ENCODE measurements around the gene KCNB1. TPM values are rescaled to one million over a fixed set of nuclear protein-coding genes. Genes with fewer than 3 reads are reported as not detected.

KCNB1 gene
- polyA plus RNA-seq, 1 donor from 2014 or later = 3.6 TPM

GRCh38 chr20:49447364-49447763, 35.1 kb downstream of the KCNB1 start:
- no peak for TF ChIP-seq POLR2AphosphoS5 (IDR thresholded peaks at IDR 0.05)
- TF ChIP-seq RAD21 (conservative IDR thresholded peaks at IDR 0.05) = no peak
- no peak overlapping the region for H3K9ac ChIP-seq (ENCODE audit: low read length)
- no peaks in the 10 kb centered on the region for H3K79me2 ChIP-seq (replicated peaks; ENCODE audit: insufficient read depth, low read length)
- no peaks in the 10 kb centered on the region for H4K20me1 ChIP-seq (ENCODE audit: insufficient read depth)
- no peak overlapping the region for H3K4me3 ChIP-seq (ENCODE audit: low read length)
- H3F3A ChIP-seq (ENCODE audit: insufficient read depth, low read length, poor library complexity, severe bottlenecking) = peaks cover 3% of the 10 kb centered on the region
- no peak overlapping the region for H2AFZ ChIP-seq (ENCODE audit: low read depth, low read length)
- no peaks in the 10 kb centered on the region for H3K27me3 ChIP-seq (ENCODE audit: insufficient read depth, low read depth, low read length)
- no peak overlapping the region for H3K4me2 ChIP-seq (ENCODE audit: low read length)
- H3K36me3 ChIP-seq (ENCODE audit: insufficient read depth, low read length) = no peaks in the 10 kb centered on the region
- no peaks in the 10 kb centered on the region for H3K9me3 ChIP-seq (ENCODE audit: low read length)
- no peak overlapping the region for H3K27ac ChIP-seq (ENCODE audit: low read length)
- H3K9me2 ChIP-seq (ENCODE audit: insufficient read depth, low read length) = no peaks in the 10 kb centered on the region

- no peaks in the 10 kb centered on the region for H3K79me2 ChIP-seq (replicated peaks; ENCODE audit: insufficient read depth, low read length)
- H3K27ac ChIP-seq (ENCODE audit: low read length) = no peak overlapping the region
- no peaks in the 10 kb centered on the region for H3K36me3 ChIP-seq (ENCODE audit: insufficient read depth, low read length)
- H3K9me3 ChIP-seq (ENCODE audit: low read length) = no peaks in the 10 kb centered on the region
- no peak overlapping the region for H3K4me2 ChIP-seq (ENCODE audit: low read length)
- H3K27me3 ChIP-seq (ENCODE audit: insufficient read depth, low read depth, low read length) = no peaks in the 10 kb centered on the region
- H3K9ac ChIP-seq (ENCODE audit: low read length) = no peak overlapping the region
- peaks cover under 1% of the 10 kb centered on the region for H3F3A ChIP-seq (ENCODE audit: insufficient read depth, low read length, poor library complexity, severe bottlenecking)
- H4K20me1 ChIP-seq (ENCODE audit: insufficient read depth) = no peaks in the 10 kb centered on the region
- no peak overlapping the region for H2AFZ ChIP-seq (ENCODE audit: low read depth, low read length)
- H3K9me2 ChIP-seq (ENCODE audit: insufficient read depth, low read length) = no peaks in the 10 kb centered on the region
- TF ChIP-seq MXI1 (conservative IDR thresholded peaks at IDR 0.05; ENCODE audit: poor library complexity, severe bottlenecking) (no peak), SMC3 (conservative IDR thresholded peaks at IDR 0.05; ENCODE audit: poor library complexity) (no peak), EZH2 (IDR thresholded peaks at IDR 0.05; ENCODE audit: borderline replicate concordance, insufficient read depth, low read length, poor library complexity, severe bottlenecking) (no peak), POLR2AphosphoS5 (IDR thresholded peaks at IDR 0.05) (no peak), RAD21 (conservative IDR thresholded peaks at IDR 0.05) (no peak), CTCF (IDR thresholded peaks at IDR 0.05; ENCODE audit: poor library complexity, severe bottlenecking) (no peak), EP300 (conservative IDR thresholded peaks at IDR 0.05; ENCODE audit: poor library complexity, severe bottlenecking) (no peak), TAF1 (IDR thresholded peaks at IDR 0.05; ENCODE audit: low read depth) (no peak)
- TF ChIP-seq, protein P1, sequence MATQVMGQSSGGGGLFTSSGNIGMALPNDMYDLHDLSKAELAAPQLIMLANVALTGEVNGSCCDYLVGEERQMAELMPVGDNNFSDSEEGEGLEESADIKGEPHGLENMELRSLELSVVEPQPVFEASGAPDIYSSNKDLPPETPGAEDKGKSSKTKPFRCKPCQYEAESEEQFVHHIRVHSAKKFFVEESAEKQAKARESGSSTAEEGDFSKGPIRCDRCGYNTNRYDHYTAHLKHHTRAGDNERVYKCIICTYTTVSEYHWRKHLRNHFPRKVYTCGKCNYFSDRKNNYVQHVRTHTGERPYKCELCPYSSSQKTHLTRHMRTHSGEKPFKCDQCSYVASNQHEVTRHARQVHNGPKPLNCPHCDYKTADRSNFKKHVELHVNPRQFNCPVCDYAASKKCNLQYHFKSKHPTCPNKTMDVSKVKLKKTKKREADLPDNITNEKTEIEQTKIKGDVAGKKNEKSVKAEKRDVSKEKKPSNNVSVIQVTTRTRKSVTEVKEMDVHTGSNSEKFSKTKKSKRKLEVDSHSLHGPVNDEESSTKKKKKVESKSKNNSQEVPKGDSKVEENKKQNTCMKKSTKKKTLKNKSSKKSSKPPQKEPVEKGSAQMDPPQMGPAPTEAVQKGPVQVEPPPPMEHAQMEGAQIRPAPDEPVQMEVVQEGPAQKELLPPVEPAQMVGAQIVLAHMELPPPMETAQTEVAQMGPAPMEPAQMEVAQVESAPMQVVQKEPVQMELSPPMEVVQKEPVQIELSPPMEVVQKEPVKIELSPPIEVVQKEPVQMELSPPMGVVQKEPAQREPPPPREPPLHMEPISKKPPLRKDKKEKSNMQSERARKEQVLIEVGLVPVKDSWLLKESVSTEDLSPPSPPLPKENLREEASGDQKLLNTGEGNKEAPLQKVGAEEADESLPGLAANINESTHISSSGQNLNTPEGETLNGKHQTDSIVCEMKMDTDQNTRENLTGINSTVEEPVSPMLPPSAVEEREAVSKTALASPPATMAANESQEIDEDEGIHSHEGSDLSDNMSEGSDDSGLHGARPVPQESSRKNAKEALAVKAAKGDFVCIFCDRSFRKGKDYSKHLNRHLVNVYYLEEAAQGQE (IDR thresholded peaks at IDR 0.05; ENCODE audit: borderline replicate concordance) = no peak
- H3K4me3 ChIP-seq (ENCODE audit: low read length) = no peak overlapping the region
These were observed 35.7 kb downstream of the KCNB1 start for GRCh38 chr20:49446808-49447207.

GRCh38 chr20:49446080-49446479, 36.4 kb downstream of the KCNB1 start:
- H3K4me3 ChIP-seq (ENCODE audit: low read length) = no peak overlapping the region
- no peaks in the 10 kb centered on the region for H3K9me3 ChIP-seq (ENCODE audit: low read length)
- H3K79me2 ChIP-seq (replicated peaks; ENCODE audit: insufficient read depth, low read length) = no peaks in the 10 kb centered on the region
- no peaks in the 10 kb centered on the region for H4K20me1 ChIP-seq (ENCODE audit: insufficient read depth)
- H3K4me2 ChIP-seq (ENCODE audit: low read length) = no peak overlapping the region
- no peaks in the 10 kb centered on the region for H3F3A ChIP-seq (ENCODE audit: insufficient read depth, low read length, poor library complexity, severe bottlenecking)
- no peak overlapping the region for H3K9ac ChIP-seq (ENCODE audit: low read length)
- no peaks in the 10 kb centered on the region for H3K27me3 ChIP-seq (ENCODE audit: insufficient read depth, low read depth, low read length)
- no peaks in the 10 kb centered on the region for H3K36me3 ChIP-seq (ENCODE audit: insufficient read depth, low read length)
- H3K9me2 ChIP-seq (ENCODE audit: insufficient read depth, low read length) = no peaks in the 10 kb centered on the region
- H3K27ac ChIP-seq (ENCODE audit: low read length) = no peak overlapping the region
- peak; percentile 93 for TF ChIP-seq EP300 (conservative IDR thresholded peaks at IDR 0.05; ENCODE audit: poor library complexity, severe bottlenecking)
- no peak for TF ChIP-seq EZH2 (IDR thresholded peaks at IDR 0.05; ENCODE audit: borderline replicate concordance, insufficient read depth, low read length, poor library complexity, severe bottlenecking)
- TF ChIP-seq POLR2AphosphoS5 (IDR thresholded peaks at IDR 0.05) = peak; percentile 58
- no peak overlapping the region for H2AFZ ChIP-seq (ENCODE audit: low read depth, low read length)
